GM19455 (cell line): Measurements from ENCODE around the gene TAMM41.
A peak's percentile ranks its signal among the peaks of the same experiment; 100 is the strongest.
"Not testable (repeated sequence)": the region's sequence is repeated elsewhere in the genome, so short reads cannot be mapped to it uniquely, and the experiment has no call there.

Experiments
- ATAC-seq: cut with Tn5 transposase; IDR thresholded peaks from one replicate; pipeline ENCODE4 v1.9.1; 2021; ENCODE audit not compliant: unreplicated experiment

The TAMM41 gene

GRCh38 chr3:11846281-11847266 lies at the start of gene TAMM41:
TSS of gene TAMM41 (minus strand) at chr3:11846885. CDS start at chr3:11846636, 249 bp downstream.
- peak; percentile 100 for ATAC-seq

- no peak for ATAC-seq
Observed at GRCh38 chr3:11878837-11879236, 32.2 kb upstream of the TAMM41 start.

- not testable (repeated sequence) for ATAC-seq
Observed at GRCh38 chr3:11874707-11875106, 28.0 kb upstream of the TAMM41 start.

- ATAC-seq: not testable (repeated sequence)
Observed at GRCh38 chr3:11863739-11864138, 17.1 kb upstream of the TAMM41 start.

- ATAC-seq: not testable (repeated sequence)
Observed at GRCh38 chr3:11862584-11862983, 15.9 kb upstream of the TAMM41 start.

GRCh38 chr3:11862145-11862544 lies 15.5 kb upstream of the TAMM41 start:
- ATAC-seq: not testable (repeated sequence)

- not testable (repeated sequence) for ATAC-seq
Observed at GRCh38 chr3:11860213-11860612, 13.5 kb upstream of the TAMM41 start.

GRCh38 chr3:11853450-11853849 lies 6.8 kb upstream of the TAMM41 start:
- no peak for ATAC-seq

- ATAC-seq: no peak
Observed at GRCh38 chr3:11850003-11850402, 3.3 kb upstream of the TAMM41 start.

- ATAC-seq: no peak
Observed at GRCh38 chr3:11847607-11848006, 922 bp upstream of the TAMM41 start.

- ATAC-seq: no peak
Observed at GRCh38 chr3:11845651-11846050, 1.0 kb downstream of the TAMM41 start.

- no peak for ATAC-seq
Observed at GRCh38 chr3:11844891-11845290, 1.8 kb downstream of the TAMM41 start.

GRCh38 chr3:11835028-11835639 lies 11.6 kb downstream of the TAMM41 start:
- ATAC-seq: no peak

- ATAC-seq: no peak
Observed at GRCh38 chr3:11832981-11833905, 13.4 kb downstream of the TAMM41 start.

- ATAC-seq: no peak
Observed at GRCh38 chr3:11829416-11829815, 17.3 kb downstream of the TAMM41 start.

- no peak for ATAC-seq
Observed at GRCh38 chr3:11826628-11827265, 19.9 kb downstream of the TAMM41 start.

- ATAC-seq: no peak
Observed at GRCh38 chr3:11825301-11825700, 21.4 kb downstream of the TAMM41 start.

GRCh38 chr3:11820531-11821041 lies 26.1 kb downstream of the TAMM41 start:
- peak; percentile 81 for ATAC-seq

GRCh38 chr3:11819146-11819689 lies 27.5 kb downstream of the TAMM41 start:
- no peak for ATAC-seq

GRCh38 chr3:11818033-11818432 lies 28.7 kb downstream of the TAMM41 start:
- ATAC-seq: no peak
